Activated naive CD4-positive, alpha-beta T cell treated with anti-CD3 and anti-CD28 coated beads, Interleukin-2, amount 10 ng/mL, durations not matched to agents 7 days and 5 days (primary cell): ENCODE results near the gene GNA15.

Experiments used
- CTCF ChIA-PET: fragments of 350-600 bp; sonication (Branson Sonifier 250); formaldehyde crosslinking; loops from one replicate; lab custom pipeline; 2021; ENCODE audit warnings: antibody characterized with exemption; lab: Charles Lee
- DNase-seq: peaks from one replicate; pipeline ENCODE4 v3.0.0-alpha.2; 2020
- H3K27ac Mint-ChIP-seq: one replicate; pipeline ENCODE4 v1.8.0; 2021; ENCODE audit warnings: mild to moderate bottlenecking, moderate library complexity, mixed read lengths
- H3K27me3 Mint-ChIP-seq: one replicate; pipeline ENCODE4 v1.8.0; 2021; ENCODE audit warnings: mild to moderate bottlenecking, mixed read lengths
- H3K36me3 Mint-ChIP-seq: one replicate; pipeline ENCODE4 v1.8.0; 2021; ENCODE audit warnings: mixed read lengths
- H3K4me1 Mint-ChIP-seq: one replicate; pipeline ENCODE4 v1.8.0; 2021; ENCODE audit warnings: mixed read lengths
- H3K4me3 Mint-ChIP-seq: one replicate; pipeline ENCODE4 v1.8.0; 2021; ENCODE audit warnings: mild to moderate bottlenecking, moderate library complexity, mixed read lengths
- H3K9me3 Mint-ChIP-seq: one replicate; pipeline ENCODE4 v1.8.0; 2021; ENCODE audit warnings: mixed read lengths

Gene GNA15

DNA sequence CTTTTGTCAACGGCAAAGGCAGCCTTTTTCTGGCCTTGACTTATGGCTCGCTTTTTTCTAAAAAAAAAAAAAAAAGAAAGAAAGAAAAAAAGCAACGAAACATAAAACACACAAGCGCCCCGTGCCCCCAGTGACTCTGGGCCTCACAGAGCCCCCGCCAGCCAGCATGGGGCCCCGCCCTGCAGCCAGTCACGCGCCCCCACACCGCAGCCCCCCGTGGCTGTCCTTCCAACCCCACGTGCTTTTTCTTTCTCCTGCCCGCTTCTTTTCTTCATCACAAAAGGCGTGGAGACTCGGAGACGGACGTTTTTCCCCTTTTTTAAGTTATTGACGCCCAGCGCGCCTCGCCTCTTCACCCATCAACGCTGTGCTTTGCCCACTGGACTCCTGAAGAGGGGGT, 14.4 kb upstream of the GNA15 start:
- H3K27ac Mint-ChIP-seq = no peak overlapping the region
- no peaks in the 10 kb centered on the region for H3K9me3 Mint-ChIP-seq
- H3K36me3 Mint-ChIP-seq = no peaks in the 10 kb centered on the region
- peaks cover 19% of the 10 kb centered on the region for H3K27me3 Mint-ChIP-seq
- no peak for DNase-seq
- peaks cover 5% of the 10 kb centered on the region for H3K4me1 Mint-ChIP-seq
- H3K4me3 Mint-ChIP-seq = no peak overlapping the region
- CTCF ChIA-PET = no interaction called here

DNA sequence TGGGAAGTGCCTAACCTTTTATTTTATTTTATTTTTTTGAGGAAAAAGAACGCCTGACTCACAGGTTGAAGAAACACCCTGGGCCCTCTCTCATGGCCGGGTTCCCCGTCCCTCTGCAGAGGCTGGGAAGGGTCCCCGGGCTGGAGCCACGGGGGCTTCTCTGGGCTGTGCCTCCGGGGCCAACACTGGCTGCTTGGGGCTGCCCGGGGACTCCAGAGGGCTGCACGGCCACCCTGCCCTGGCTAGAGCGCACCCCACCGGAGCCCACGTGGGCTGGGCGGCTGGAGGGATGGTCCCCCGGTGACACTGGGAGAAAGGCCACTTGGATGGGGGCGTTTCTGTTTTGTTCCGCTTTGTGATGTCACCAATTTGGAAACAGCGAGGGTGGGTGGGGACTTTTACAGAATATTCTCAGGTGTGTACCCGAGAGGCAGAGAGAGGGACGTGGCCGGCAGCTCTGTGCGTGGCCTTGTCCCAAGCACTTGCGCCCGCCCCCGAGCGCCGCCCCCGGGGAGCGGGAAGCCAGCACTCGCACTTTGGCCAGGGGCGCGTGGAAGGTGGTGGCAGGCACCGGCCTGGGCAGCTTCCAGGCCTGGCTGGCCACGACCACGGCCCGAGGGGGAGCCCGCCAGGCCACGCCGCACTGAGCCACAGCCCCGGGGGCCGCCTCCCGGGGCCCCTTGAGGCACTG, 13.9 kb upstream of the GNA15 start:
- Mint-ChIP-seq H3K27ac (no peak overlapping the region), H3K9me3 (no peaks in the 10 kb centered on the region), H3K36me3 (no peaks in the 10 kb centered on the region), H3K4me3 (no peak overlapping the region), H3K4me1 (peaks cover 5% of the 10 kb centered on the region), H3K27me3 (peaks cover 20% of the 10 kb centered on the region)
- CTCF ChIA-PET = no interaction called here
- DNase-seq = no peak

DNA sequence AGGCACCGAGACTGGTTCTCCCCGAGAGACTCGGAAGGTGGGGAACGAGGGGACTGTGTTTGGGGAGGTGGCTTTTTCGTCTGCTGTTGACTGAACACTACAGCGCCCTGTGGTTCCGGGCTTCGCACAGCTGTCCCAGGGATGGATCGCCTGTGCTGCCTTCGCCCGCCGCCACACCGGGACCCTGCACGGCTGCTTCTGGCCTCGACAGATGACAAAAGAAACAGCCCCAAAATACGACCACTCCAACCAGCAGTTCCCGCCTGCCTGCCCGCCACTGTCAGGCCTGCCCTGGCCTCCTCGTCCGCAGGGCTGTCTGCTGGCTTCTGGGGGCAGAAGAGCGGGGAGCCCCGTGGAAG, 13.3 kb upstream of the GNA15 start:
- Mint-ChIP-seq H3K4me3 (no peak overlapping the region), H3K4me1 (peaks cover 5% of the 10 kb centered on the region), H3K9me3 (no peaks in the 10 kb centered on the region), H3K27ac (no peak overlapping the region), H3K27me3 (peaks cover 23% of the 10 kb centered on the region), H3K36me3 (no peaks in the 10 kb centered on the region)
- DNase-seq = no peak
- CTCF ChIA-PET = no interaction called here

DNA sequence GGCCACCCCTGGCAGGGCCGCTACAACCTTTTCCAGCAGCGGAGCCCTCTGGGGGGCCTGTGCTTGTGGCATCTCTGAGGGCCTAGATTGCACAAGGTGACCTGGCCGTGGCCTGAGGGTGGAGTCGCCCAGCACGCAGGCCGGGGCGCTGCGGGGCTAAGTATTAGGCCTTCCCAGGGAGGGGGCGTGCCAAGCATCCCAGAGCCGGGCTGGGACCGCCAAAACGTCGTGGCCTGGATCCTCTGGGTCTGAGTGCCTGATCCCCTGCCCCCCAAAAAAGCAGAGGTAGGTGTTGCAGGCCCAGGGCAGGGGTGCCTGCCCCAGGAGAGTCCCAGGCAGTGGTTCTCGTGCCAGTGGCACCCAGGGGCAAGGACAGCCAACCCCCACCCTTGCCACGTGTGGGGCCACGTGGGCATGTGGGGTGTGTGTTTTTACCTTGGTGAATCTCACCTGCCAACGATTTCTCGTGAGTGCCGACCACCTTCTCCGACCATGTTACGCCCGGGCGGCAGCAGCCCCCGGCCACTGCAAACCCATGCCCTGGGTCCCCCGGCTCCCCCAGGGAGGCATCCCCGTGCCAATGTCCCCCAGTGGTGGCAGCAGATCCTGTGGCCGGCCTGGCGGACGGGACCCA, 12.6 kb upstream of the GNA15 start:
- Mint-ChIP-seq H3K9me3 (no peaks in the 10 kb centered on the region), H3K36me3 (no peaks in the 10 kb centered on the region), H3K27ac (no peak overlapping the region), H3K4me1 (peaks cover 5% of the 10 kb centered on the region), H3K27me3 (peaks cover 23% of the 10 kb centered on the region), H3K4me3 (no peak overlapping the region)
- no peak for DNase-seq
- CTCF ChIA-PET = interaction anchor here (0.6 kb wide), 1 partner anchor 284 kb away, joined by 3 read pairs; no protein-coding TSS in a partner anchor

DNA sequence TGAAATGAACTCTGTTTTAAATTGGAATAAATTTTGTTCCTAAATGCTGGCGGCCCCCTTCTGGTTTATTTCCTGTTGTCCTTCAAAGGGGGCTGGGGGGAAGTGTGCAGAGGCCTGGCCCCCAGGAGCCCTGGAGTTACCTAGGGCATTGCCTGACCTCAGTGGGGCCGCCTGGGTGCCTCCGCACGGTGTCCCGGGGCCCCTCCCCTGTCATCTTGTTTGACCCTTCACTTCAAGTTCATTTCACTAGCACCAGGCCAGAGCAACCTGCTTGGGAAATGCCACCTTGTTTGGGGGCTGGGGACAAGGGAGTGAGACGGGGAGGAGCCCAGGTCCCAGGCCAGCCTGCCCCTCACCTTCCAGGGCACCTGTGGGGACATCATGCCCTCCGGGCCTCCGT, 11.9 kb upstream of the GNA15 start:
- DNase-seq = no peak
- CTCF ChIA-PET = interaction anchor here (1.0 kb wide), 1 partner anchor 20 kb away, joined by 5 read pairs; no protein-coding TSS in a partner anchor
- Mint-ChIP-seq H3K27me3 (peaks cover 23% of the 10 kb centered on the region), H3K9me3 (no peaks in the 10 kb centered on the region), H3K4me3 (no peak overlapping the region), H3K27ac (no peak overlapping the region), H3K36me3 (no peaks in the 10 kb centered on the region), H3K4me1 (peaks cover 6% of the 10 kb centered on the region)

DNA sequence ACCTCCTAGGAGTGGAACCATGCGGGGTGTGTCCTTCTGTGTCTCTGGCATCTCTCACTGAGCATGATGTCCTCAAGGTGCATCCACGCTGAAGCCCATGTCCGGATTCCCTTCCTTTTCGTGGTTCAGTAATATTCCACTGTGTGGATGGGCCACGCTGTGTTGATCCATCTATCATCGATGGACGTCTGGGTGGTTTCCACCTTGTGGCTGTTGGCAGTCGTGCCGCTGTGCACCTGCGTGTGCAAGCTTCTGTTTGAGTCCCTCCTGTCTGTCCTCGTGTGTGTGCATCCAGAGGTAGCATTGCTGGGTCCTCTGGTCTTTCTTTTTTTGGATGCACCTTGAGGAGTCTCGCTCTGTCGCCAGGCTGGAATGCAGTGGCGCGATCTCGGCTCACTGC, 11.2 kb upstream of the GNA15 start:
- H3K9me3 Mint-ChIP-seq = no peaks in the 10 kb centered on the region
- DNase-seq = no peak
- CTCF ChIA-PET = interaction anchor here (0.7 to 5.4 kb wide), 3 partner anchors 18 to 629 kb away, joined by 3 to 38 read pairs (median 5); no protein-coding TSS in a partner anchor
- H3K27ac Mint-ChIP-seq = peak overlapping the region; percentile 12
- no peak overlapping the region for H3K4me3 Mint-ChIP-seq
- peaks cover 13% of the 10 kb centered on the region for H3K4me1 Mint-ChIP-seq
- no peaks in the 10 kb centered on the region for H3K36me3 Mint-ChIP-seq
- H3K27me3 Mint-ChIP-seq = peaks cover 23% of the 10 kb centered on the region

DNA sequence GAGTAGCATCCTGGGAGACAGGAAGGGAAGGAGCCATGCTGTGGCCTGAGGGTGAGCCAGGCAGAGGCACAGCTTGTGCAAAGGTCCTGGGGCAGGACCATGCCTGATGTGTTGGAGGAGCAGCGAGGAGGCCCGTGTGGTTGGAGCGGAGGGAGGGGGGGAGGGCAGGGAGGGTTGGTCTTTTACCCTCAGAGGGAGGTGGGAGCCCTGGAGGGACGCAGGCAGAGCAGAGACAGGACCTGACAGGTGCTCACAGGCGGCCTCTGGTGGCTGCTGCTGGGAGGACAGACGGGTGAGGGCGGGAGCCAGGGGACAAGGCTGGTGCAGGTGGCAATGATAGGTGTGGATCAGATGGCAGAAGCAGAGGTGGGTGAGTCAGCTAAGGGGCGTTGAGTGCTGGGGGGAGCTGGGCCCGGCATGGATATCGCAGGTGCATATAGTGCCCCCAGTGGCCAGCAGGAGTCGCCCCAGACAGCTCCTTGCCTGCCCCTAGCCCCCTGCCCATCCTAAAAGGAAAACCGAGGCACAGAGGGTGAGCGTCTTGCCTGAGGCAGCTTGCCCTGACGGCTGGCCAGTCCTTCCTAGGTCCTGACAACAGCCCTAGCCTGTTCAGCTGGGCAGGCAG, 9.8 kb upstream of the GNA15 start:
- CTCF ChIA-PET = interaction anchor here (1.1 to 9.0 kb wide), 7 partner anchors 16 to 163 kb away, joined by 4 to 92 read pairs (median 5); no protein-coding TSS in a partner anchor
- Mint-ChIP-seq H3K27me3 (peaks cover 23% of the 10 kb centered on the region), H3K36me3 (no peaks in the 10 kb centered on the region), H3K4me3 (no peak overlapping the region), H3K9me3 (no peaks in the 10 kb centered on the region), H3K4me1 (peaks cover 13% of the 10 kb centered on the region), H3K27ac (no peak overlapping the region)
- DNase-seq = peak; percentile 76

DNA sequence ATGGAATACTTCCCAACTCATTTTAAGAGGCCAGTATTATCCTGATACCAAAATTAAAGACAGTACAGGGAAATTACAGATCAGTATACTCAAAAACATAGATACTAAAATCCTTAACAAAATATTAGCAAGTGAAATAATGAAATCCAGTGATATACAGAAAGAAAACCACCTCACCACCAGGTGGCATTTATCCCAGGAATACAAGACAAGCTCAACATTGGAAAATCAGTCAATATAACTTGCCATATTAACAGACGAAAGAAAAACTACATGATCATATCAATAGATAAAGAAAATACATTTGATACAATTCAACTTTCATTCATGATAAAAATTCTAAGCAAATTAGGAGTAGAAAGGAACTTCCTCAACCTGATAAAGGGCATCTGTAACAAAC, 6.7 kb upstream of the GNA15 start:
- no peaks in the 10 kb centered on the region for H3K36me3 Mint-ChIP-seq
- no peak overlapping the region for H3K27ac Mint-ChIP-seq
- peaks cover 36% of the 10 kb centered on the region for H3K4me1 Mint-ChIP-seq
- CTCF ChIA-PET = interaction anchor here (0.7 to 9.0 kb wide), 14 partner anchors 9 to 153 kb away, joined by 3 to 92 read pairs (median 3); no protein-coding TSS in a partner anchor
- H3K9me3 Mint-ChIP-seq = no peaks in the 10 kb centered on the region
- peaks cover 23% of the 10 kb centered on the region for H3K27me3 Mint-ChIP-seq
- H3K4me3 Mint-ChIP-seq = no peak overlapping the region
- peak; percentile 36 for DNase-seq

DNA sequence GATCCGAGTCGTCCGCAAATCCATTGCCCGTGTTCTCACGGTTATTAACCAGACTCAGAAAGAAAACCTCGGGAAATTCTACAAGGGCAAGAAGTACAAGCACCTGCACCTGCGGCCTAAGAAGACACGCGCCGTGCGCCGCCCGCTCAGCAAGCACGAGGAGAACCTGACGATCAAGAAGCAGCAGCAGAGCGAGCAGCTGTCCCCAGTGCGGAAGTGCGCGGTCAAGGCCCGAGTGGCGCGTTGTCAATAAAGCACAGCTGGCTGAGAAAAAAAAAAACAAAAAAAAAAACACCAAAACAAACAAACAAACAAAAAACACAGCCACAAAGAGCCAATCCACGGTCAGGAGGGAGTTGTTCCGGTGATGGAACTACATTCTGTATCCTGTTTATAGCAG, 4.7 kb upstream of the GNA15 start:
- no peaks in the 10 kb centered on the region for H3K9me3 Mint-ChIP-seq
- H3K27me3 Mint-ChIP-seq = peaks cover 8% of the 10 kb centered on the region
- peak overlapping the region; percentile 10 for H3K4me3 Mint-ChIP-seq
- peaks cover 44% of the 10 kb centered on the region for H3K4me1 Mint-ChIP-seq
- CTCF ChIA-PET = interaction anchor here (1.0 to 9.0 kb wide), 3 partner anchors 11 to 31 kb away, joined by 3 to 92 read pairs (median 6); no protein-coding TSS in a partner anchor
- peak; percentile 49 for DNase-seq
- H3K36me3 Mint-ChIP-seq = no peaks in the 10 kb centered on the region
- H3K27ac Mint-ChIP-seq = peak overlapping the region; percentile 76

DNA sequence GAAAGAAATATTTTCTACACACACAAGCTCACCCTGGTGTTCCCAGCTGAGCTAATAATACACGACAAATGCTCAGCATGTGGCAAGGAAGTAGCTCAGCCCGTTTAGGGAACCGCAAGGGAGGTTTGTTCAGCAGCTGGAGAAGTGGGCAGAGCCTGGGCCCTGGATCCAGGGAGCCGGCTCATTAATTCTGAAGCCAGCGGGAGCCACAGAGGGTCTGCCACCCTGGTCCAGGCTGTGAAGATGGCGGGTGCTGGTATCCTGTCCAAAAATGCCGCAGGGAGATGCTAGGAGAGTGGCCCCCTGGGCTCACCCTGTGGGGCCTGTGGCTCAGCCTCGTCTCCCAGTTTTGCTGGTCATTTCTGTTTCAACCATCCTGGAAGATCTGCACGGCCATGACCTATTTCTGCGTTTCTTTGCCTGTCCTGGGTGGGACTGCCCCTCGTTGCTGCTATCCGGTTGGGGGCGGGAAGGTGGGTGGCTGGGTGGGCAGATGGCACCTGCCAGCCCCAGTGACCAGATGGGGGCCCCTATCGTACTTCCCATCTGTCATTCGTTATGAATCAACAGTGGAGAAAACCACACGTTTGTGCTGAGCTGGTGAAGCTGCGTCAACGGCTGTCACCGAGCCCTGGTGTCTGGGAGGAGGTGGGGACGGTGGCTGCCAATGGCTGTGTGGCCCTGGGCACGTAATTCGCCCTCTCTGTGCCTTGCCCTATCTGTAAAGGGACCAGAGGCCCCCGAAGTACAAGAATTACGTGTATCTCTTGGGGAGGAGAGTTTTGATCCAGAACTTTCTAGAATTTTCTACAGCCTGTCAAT, 2.7 kb upstream of the GNA15 start:
- H3K27ac Mint-ChIP-seq = peak overlapping the region; percentile 97

DNA sequence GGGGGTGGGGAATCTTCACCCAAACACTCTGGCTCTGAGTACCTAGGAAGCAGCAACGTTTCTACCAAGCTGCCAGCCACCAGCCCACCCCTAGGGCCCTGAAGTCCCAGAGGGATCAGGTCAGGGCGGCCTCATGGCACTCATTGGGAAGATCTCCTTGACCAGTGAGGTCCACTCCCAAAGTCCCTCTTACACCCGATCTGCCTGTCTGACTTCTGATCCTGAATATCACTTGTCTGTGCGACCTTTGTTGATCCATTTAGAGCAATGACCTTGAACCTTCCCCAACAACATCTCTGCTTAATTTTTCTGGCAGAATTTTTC, 2.1 kb upstream of the GNA15 start:
- no peak for DNase-seq
- Mint-ChIP-seq H3K27me3 (peaks cover 15% of the 10 kb centered on the region), H3K4me1 (peaks cover 53% of the 10 kb centered on the region), H3K36me3 (peaks cover 6% of the 10 kb centered on the region), H3K4me3 (peak overlapping the region; percentile 53), H3K27ac (peak overlapping the region; percentile 97), H3K9me3 (no peaks in the 10 kb centered on the region)
- CTCF ChIA-PET = interaction anchor here (9.0 kb wide), 1 partner anchor 28 kb away, joined by 92 read pairs; no protein-coding TSS in a partner anchor

More for the DNA sequence above, 2.7 kb upstream of the GNA15 start:
- Mint-ChIP-seq H3K4me3 (peak overlapping the region; percentile 53), H3K27me3 (peaks cover 15% of the 10 kb centered on the region), H3K9me3 (no peaks in the 10 kb centered on the region), H3K36me3 (peaks cover 6% of the 10 kb centered on the region), H3K4me1 (peaks cover 53% of the 10 kb centered on the region)
- CTCF ChIA-PET = interaction anchor here (0.7 to 9.0 kb wide), 3 partner anchors 11 to 156 kb away, joined by 3 to 92 read pairs (median 3); partner anchors contain the start of gene TLE6
- DNase-seq = peak; percentile 84

DNA sequence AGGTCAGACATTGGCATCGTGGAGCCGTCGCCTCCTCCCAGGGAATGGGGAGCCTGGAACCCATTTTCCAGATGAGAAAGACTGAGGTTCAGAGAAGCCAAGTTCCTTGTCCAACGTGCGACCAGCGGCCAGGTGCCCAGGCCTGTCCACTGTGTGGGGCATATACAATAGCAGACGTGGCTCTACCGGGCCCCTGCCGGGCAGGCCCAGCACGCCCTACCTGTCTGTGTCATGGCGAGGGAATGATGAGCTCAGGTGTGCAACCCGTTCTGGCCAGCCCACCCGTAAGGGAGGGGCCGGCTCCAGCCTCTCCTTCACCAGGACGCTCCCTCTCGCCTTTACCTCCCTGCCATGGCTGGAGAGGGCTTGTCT, 837 bp downstream of the GNA15 start:
- Mint-ChIP-seq H3K36me3 (peaks cover 15% of the 10 kb centered on the region), H3K27ac (no peak overlapping the region), H3K27me3 (peaks cover 15% of the 10 kb centered on the region), H3K9me3 (no peaks in the 10 kb centered on the region), H3K4me1 (peaks cover 57% of the 10 kb centered on the region), H3K4me3 (peak overlapping the region; percentile 76)
- CTCF ChIA-PET = interaction anchor here (0.9 to 5.0 kb wide), 3 partner anchors 10 to 27 kb away, joined by 4 to 23 read pairs (median 4); no protein-coding TSS in a partner anchor
- no peak for DNase-seq

DNA sequence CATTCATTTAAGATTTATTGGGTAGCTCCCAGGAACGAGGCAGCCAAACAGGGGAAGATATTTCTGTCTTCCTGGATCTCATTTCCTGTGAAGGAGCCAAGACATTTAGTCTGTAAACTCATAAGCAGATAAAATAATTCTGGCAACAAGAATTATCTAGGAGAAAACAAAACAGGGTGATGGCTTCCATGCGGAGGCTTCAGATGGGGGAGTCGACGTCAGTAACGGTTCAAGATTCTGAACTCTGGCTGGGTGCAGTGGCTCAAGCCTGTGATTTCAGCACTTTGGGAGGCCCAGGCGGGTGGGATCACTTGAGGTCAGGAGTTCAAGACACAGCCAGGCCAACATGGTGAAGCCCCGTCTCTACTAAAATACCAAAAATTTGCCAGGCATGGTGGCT, 1.3 kb downstream of the GNA15 start:
- H3K4me3 Mint-ChIP-seq = peak overlapping the region; percentile 76
- peaks cover 15% of the 10 kb centered on the region for H3K36me3 Mint-ChIP-seq
- H3K9me3 Mint-ChIP-seq = no peaks in the 10 kb centered on the region
- peaks cover 17% of the 10 kb centered on the region for H3K27me3 Mint-ChIP-seq
- DNase-seq = no peak
- H3K27ac Mint-ChIP-seq = no peak overlapping the region
- CTCF ChIA-PET = interaction anchor here (0.9 to 5.0 kb wide), 3 partner anchors 9 to 26 kb away, joined by 4 to 23 read pairs (median 4); no protein-coding TSS in a partner anchor
- H3K4me1 Mint-ChIP-seq = peaks cover 61% of the 10 kb centered on the region
